GM19455 (cell line): Measurements from ENCODE around the gene VIPR2.

Experiments
- ATAC-seq: cut with Tn5 transposase; IDR thresholded peaks from one replicate; pipeline ENCODE4 v1.9.1; 2021; ENCODE audit not compliant: unreplicated experiment

The VIPR2 gene

DNA sequence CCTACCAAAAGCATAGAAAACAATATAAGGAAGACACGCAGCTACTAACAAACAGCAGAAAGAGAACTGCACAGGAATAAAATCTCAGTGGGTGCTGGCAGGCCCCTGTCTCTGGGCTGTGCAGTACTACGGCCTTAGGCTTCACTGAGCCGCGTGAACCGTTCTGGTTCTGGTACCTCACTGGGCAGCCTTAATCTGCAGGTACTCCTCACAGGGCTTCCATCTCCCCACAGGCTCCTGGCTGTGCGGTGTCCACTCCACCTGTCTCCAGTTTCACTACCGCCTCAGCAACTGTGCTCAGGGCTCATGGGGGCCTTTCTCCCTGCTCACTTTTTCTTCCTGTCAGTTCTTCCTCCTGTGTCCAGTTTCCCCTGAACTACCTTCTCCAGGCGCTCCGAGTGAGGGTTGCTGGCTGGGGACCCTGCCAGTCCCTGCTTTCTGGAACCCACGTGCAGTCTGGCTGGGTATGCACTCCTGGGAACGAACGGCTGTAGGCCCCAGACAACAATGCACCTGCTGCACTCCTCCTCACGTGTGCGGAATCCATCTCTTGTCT is 75.7 kb downstream of the VIPR2 start:
- no peak for ATAC-seq

DNA sequence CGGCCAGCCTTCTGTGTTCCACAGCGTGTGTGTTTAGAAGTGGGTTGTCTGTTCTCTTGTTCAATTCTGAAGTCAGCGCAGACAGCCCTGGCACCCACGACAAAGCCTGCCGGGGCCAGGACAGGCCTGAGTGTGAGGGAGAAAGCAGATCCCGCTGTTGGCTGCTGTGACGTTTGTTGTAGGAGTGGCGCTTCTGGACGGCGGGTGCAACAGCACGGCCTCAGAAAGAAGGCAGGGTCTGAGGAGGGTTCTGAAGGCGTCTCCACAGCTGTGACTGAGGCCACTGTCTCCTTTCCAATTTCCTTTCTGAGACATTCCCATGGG is 76.2 kb downstream of the VIPR2 start:
- no peak for ATAC-seq

DNA sequence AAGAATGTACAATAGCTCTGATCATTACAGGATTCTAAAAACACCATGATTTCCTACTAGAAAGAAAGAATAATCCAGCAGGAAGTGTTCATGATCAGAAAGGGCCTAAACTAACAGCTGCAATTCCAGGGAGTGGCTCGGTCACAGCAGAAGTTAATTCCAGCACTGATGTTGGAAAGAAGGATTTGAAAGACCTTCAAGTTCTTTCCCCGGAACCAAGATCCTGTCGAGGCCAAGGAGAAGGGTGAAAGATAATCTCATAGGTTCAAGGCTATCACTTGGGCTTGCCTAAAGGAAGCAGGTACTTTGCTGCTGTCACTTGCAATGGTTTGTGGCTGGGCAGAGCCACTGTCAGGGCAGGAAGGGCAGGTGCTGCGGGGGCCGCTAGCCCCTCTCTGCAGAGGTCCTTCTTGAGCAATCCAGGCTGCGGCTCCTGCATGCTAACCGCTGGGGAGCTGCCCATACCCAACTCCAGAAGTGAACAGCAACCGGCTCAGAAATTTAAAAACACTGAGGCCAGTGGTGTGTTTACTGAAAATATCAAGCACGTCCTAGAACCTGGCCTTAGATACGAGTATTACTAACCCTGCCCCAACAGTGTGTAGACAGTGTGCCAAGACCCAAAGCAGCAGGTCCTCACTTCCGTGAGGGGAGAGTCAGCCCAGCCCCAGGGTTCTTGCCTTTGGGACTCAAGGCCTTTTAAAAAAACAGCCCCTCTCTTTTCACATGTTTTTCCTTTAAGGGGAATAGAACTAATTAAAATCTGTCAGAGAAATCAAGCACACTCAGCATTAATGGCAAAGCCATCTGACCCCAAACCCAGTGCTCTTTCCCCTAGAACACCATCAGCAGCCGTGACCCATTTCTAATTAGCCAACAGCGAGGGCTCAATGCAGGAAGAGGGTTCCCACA is 76.8 kb downstream of the VIPR2 start:
- ATAC-seq: no peak

DNA sequence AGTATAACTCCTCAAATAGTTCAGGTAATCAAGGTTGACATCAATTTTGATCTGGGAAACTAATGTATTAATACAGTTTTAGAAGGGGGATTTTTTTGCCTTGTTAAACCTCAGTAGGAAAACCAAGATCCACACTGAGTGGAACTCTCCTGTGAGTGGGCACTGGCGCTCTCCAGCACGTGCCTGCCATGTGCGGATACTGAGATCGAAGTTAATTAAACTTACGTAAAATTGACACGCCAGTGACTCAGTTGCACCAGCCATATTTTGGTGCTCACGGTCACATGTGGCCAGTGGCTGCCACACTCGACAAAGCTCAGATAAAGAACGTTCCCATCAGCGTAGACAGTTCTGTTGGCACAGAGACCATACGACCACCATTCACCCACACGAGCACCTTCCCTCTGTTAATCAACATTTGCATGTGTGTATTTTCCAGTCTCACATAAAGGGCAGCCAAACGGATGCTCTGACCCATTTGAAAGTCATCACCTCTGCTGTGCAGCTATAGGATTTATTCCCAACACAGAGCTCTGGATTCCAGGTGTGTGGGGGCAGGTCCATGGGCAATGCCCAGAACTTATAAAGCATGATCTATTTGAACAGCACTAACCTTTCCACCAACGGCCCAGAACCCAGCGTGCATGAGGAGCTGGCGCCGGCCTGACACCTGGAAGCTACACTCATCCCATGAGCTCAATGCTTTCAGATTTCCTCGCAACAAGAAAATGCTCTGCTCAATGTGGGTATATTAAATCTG is 77.7 kb downstream of the VIPR2 start:
- no peak for ATAC-seq

DNA sequence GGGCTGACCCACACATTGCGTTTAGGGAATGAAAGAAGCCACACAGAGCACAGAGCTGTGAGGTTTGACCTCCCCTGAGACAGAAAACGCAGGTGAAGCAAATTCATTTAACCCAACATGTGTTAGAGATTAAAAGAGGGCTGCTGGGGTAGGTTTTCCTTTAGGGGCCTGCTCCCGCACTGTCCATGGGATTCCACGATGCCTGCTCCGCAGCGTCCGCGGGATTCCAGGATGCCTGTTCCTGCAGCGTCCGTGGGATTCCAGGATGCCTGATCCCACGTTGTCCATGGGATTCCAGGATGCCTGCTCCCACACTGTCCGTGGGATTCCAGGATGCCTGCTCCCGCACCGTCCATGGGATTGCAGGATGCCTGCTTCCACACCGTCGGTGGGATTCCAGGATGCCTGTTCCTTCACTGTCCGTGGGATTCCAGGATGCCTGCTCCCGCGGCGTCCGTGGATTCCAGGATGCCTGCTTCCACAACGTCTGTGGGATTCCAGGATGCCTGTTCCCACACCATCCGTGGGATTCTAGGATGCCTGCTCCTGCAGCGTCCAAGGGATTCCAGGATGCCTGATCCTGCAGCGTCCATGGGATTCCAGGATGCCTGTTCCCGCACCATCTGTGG is 78.7 kb downstream of the VIPR2 start:
- ATAC-seq: no peak

DNA sequence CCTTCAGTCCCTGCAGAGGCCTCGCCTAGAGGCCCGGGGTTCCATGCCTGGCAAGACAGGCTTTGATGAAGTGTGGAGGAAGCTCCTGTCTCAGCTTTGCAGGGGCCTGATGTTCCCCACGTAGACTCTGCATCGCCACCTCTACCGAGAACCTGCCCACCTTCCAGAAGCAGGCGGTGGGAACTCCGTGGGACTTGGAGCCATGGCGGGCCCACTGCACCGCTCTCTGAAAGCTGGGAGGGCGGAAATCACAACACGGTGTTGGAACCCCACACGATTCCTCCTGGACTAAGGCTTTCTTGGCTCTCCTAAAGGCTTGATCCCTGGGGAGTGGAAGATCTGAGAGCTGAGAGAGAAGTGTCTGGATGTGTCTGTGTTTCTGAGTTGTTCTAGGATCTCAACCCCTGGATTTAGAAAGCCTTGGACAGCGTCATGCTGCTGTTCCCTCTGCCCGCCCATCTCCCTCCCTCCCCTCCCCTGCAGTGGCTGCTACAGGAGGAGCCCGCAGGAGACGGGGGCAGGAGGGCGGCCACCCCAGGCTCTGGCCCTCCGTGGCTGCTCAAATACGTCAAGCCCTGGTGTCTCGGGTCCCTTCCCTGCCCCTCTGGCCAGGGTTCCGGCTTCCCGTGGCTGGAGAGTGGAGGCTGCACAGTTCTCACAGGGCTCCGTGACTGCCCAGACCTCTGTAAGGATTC is 79.7 kb downstream of the VIPR2 start:
- ATAC-seq: no peak

DNA sequence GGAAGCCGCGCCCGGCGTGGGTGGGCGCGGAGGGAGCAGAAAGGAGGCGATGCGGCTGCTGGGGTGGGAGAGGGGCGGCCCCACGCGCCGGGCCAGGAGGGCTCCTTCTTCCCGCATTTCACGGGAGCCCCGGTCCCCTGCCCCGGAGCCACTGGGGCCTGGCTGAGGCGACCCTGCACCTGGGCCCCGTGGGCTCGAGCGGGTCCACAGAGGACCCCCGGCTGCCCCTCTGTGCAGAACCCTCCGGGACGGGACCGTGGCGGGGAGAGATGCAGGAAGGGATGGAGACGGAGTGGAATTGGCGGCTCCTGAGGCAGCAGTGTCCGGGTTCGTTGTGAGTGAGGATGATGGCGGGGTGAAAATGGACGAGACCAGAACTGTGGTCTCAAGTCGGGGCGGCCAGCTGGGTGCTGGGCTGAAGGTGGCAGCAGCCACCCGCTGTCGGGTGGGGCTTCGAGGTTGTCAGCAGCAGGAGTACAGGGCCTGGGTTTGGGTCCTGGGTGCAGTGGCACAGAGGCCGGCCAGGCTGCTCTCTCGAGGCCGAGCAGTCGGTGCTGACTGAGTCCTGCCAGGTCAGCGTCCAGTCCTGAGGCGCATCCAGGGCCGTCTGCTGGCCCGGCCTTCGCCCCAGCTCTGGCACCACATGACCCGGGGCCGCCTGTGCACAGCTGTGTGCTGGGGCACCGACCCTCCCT is 80.4 kb downstream of the VIPR2 start:
- no peak for ATAC-seq

DNA sequence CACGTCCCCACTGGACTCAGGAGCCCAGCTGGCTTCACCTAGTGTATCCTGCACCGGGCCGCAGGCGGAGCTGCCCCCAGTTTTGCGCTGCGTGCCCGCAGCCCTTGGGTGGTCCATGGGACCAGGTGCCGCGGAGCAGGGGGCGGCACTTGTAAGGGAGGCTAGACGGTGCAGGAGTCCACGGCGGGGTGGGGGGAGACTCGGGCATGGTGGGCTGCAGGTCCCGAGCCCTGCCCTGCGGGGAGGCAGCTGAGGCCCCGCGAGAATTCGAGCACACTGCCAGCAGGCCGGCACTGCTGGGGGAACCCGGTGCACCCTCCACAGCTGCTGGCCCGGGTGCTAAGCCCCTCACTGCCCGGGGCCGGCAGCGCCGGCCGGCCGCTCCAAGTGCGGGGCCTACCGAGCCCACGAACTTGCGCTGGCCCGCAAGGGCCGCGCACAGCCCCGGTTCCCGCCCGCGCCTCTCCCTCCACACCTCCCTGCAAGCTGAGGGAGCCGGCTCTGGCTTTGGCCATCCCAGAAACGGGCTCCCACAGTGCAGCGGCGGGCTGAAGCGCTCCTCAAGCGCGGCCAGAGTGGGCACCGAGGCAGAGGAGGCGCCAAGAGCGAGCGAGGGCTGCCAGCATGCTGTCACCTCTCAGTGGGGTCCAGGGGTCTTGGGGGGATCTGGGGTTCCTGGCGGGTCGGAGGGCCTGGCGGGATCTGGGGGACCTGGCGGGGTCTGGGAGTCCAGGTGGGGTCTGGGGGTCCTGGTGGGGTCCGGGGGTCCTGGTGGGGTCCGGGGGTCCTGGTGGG is 81.4 kb downstream of the VIPR2 start:
- ATAC-seq: no peak

DNA sequence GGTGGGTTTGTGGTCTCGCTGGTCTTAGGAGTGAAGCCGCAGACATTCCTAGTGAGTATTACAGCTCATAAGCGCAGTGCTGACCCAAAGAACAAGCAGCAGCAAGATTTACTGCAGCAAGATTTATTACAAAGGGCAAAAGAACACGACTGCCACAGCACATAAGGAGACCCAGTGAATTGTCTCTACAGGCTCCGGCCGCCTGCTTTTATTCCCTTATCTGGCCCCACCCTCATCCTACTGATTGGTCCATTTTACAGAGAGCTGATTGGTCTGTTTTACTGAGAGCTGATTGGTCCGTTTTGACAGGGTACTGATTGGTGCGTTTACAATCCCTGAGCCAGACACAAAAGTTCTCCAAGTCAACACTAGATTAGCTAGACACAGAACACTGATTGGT is 82.1 kb downstream of the VIPR2 start:
- ATAC-seq: no peak

DNA sequence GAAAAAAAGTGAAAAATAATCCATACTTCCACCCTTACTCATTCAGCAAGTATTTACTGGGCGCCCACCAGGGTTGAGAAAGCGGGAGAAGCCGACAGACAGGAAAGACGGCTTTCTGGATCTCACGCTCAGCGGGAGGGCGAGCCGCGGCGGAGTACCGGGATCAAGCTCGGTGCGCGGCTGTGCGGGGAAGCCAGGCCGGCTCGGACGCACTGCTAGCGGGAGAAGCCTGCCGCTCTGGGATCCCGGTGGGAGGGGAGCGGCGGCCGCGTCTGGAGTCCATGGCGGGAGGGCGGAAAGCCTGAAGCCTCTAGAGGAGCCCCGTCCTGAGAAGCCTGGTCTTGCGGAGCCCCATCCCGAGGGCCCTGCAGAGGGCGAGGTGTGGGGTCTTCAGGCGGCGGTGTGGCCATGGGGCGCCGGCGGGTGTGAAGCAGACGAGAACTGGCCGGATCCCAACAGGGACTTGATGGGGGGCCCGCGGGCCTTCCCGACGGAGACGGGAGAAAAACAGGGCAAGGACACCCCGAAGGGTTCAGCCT is 82.9 kb downstream of the VIPR2 start:
- ATAC-seq: no peak

DNA sequence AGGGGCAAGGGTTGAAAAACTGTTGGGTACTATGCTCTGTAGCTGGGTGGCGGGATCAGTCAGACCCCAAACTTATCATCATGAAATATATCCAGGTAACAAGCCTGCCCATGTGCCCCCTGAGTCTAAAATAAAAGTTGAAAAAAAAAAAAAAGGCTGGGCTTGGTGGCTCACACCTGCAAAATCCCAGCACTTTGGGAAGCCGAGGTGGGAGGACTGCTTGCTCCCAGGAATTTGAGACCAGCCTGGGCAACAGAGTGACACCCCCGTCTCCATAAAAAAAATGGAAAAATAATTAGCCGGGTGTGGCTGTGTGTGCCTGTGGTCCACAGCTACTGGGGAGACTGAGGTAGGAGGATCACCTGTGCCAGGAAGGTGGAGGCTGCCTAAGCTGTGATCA is 83.5 kb downstream of the VIPR2 start:
- no peak for ATAC-seq

DNA sequence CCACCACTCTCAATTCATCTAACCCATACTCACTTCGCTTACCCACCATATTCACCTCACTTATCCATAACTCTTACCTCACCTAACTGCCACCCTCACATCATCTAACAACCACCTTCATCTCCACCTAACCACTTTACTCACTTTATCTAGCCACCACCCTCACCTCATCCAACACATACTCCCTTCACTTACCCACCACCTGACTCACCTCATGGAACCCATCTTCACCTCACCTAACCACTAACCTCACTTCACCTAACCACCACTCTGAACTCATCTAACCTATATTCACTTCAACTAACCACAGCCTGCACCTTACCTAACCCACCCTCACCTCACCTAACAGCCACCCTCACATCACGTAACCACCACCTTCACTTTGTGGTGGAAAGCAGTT is 84.2 kb downstream of the VIPR2 start:
- no peak for ATAC-seq

DNA sequence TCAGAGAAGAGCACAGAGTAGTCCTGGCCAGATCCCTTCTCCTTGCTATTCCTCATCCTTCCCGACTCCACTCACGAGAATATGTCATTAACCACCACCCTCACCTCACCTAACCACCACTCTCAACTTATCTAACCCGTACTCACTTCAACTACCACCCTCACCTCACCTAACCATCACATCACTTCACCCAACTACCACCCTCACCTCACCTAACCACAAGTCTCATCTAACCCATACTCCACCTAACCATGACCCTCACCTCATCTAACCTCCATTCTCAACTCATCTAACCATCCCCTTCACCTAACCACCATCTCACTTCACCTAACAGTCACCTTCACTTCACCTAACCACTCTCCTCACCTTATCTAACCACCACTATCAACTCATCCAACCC is 85.0 kb downstream of the VIPR2 start:
- no peak for ATAC-seq

DNA sequence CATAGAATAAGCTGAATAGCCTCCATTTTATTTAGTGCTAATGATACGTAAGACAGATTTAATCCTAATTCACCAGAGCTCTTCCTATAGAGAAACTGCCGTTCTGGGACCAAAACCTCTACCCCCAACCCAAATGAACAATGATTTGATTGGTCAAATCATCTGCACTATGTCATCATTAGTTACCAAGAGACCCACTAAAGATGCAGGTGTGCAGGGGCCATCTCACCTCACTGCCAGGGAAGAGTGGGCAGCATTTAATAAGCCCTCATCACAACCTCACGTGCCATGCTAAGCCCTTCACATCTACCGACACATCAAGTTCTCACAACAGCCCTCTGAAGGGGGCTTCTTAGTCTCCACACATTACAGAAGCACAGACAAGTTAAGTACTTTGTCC is 87.0 kb downstream of the VIPR2 start:
- no peak for ATAC-seq

DNA sequence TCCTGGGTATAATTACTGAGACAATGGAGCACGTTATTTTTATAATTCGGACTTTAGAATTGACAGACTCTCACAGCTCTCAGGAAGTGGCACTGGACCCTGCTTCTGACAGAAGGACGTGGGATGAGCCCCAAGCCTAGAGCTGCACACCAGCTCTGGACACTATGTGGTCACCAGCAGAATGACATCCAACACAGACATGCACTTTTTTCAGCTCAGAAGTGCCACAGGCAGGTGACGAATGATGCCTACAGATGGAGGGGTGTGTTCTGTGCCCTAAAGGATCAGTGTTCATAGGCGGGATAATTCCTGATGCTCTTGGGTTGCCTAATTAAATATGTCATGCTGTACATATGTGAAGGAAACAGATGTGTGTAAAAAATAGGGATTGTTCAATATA is 87.9 kb downstream of the VIPR2 start:
- no peak for ATAC-seq

DNA sequence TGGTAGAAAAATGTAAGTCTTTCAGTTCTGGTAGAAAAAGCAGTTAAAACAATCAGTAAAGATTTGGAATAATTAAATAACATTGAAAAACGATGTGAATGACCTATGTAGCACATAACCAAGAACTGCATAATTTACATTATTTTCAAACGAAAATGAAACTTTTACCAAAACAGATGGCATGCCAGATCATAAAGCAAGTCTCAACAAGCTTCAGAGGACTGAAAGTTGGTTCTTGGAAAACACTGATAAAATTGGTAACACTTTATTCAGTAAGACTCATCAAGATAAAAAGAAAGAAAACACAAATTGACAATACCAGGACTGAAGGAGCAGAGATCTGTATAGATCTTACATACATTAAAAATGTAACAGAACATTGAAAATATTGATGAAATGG is 92.8 kb downstream of the VIPR2 start:
- no peak for ATAC-seq

DNA sequence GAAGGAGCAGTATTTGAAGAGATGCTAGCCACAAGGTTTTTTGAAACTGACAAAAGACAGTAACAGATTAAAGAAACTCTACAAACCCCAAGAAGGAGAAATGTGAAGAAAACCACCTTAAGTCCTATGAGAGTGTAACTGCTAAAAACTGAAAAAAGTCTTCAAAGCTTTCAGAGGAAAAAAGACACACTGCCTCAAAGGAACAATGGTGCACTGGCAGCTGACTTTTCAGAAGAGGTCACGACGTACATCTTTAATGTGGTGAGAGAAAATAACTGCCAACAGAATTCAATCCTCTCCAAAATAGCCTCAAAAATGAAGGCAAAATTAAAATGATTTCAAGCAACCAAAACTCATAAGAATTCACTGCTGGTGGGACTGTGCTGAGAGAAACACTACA is 94.0 kb downstream of the VIPR2 start:
- ATAC-seq: no peak

DNA sequence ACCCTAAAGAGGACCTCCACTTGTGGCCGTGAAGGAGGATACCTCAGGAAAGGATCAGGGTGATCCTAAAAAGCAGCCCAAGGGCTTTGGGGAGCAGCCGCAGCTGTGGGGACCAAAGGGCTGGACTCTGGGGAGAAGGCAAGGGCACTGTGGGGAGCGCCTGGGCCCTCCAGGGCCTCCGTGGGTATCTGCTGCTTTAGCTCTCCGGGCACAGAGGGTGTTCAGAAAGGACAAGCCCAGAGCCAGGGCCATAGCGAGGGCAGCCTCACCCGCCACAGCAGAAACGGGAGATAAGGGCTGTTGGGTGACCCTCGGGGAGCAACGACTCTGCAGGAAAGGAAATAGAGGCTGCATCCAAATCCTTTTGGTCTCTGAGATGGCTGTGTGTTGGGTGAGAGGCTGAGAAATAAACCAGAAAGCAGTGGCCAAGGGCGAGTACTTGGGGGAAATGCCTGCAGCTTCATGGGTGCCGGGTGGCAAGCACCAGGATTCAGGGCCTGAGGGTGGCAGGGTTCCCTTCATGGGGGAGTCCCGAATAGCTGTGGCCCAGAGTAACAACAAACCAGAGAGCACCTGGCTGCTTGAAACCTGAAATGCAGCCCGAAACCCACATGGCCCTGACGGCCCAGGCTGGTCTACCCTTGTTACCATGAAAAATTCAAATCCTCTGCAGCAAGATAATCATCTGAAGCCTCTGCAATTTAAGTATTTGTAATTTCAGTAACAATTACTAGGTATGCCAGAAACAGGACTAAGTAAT is 95.2 kb downstream of the VIPR2 start:
- no peak for ATAC-seq

DNA sequence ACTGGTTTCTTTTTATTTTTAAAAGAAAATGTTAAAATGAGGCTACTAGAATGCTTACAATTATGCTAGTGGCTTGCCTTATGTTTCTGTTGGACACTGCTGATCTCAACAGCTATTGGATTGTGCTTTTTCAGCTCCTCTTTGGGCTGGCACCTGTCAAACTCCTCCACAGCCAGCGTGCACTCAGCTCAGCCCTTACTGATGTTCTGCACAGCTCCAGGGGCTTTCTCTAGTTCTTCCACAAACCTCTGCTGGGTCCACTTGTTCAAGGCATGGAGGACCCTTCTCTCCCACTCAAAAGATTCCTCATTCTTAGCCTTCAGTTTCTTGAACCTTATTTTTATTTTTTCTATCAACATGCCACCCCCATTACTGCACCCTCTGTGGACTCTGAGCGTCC is 96.0 kb downstream of the VIPR2 start:
- ATAC-seq: no peak
